HepG2 (cell line): ENCODE measurements around the gene RGS11. TPM values are rescaled to one million over a fixed set of nuclear protein-coding genes. Genes with fewer than 3 reads are reported as not detected.

Experiments
- DR1 ChIP-seq: sonication (generic); formaldehyde crosslinking; IDR thresholded peaks from 2 replicates; pipeline ENCODE4 v1.8.0; 2021; ENCODE audit warnings: mild to moderate bottlenecking, missing genetic modification reagents, inconsistent platforms
- HOXA5 ChIP-seq: sonication (generic); formaldehyde crosslinking; IDR thresholded peaks from 2 replicates; pipeline ENCODE4 v1.4.0; 2020; ENCODE audit warnings: missing genetic modification reagents
- RELA ChIP-seq: sonication (generic); formaldehyde crosslinking; IDR thresholded peaks from 2 replicates; pipeline ENCODE4 v1.4.0; 2020; ENCODE audit warnings: missing genetic modification reagents
- ZMYM3 ChIP-seq: sonication (generic); formaldehyde crosslinking; IDR thresholded peaks from 2 replicates; pipeline ENCODE4 v1.5.1; 2020; ENCODE audit warnings: mild to moderate bottlenecking, missing genetic modification reagents
- ZNF292 ChIP-seq: sonication (generic); formaldehyde crosslinking; IDR thresholded peaks from 2 replicates; pipeline ENCODE4 v1.8.1; 2022; ENCODE audit warnings: mild to moderate bottlenecking, low read depth, missing genetic modification reagents, borderline replicate concordance
- ZNF468 ChIP-seq: sonication (generic); formaldehyde crosslinking; IDR thresholded peaks from 2 replicates; pipeline ENCODE4 v1.8.0; 2022; ENCODE audit warnings: mild to moderate bottlenecking, moderate library complexity, missing genetic modification reagents
- polyA plus RNA-seq, 8 experiments: library from polyadenylated mRNA; depleted of rRNA in 3 of 8; stranded (reverse) in 7 of 8; unstranded in 1 of 8; fragments of >200 nt; fragmentation: Illumina TruSeq in 4 of 8; extraction: Trizol in 4 of 8; gene quantifications; 2 replicates each; pipeline versions ENCODE4 v1.2.1 to v1.2.3, GENCODE V29; 2011 to 2016; ENCODE audit warnings: low read depth in 4 of 8, missing spikeins in 1 of 8, mixed read lengths in 1 of 8; ENCODE audit not compliant: insufficient read depth in 1 of 8
- total RNA-seq, 5 experiments: library from RNA; depleted of rRNA; stranded (reverse); fragments of >200 nt; fragmentation: Illumina TruSeq; extraction: Trizol; gene quantifications; 2 replicates each; pipeline ENCODE4 v1.2.3, GENCODE V29; 2016; ENCODE audit warnings: low read depth in 1 of 5
- TF ChIP-seq, protein P1 (sequence below): sonication (generic); formaldehyde crosslinking; conservative IDR thresholded peaks from 2 replicates; pipeline ENCODE4 v1.4.0; 2020; ENCODE audit warnings: missing genetic modification reagents
- TF ChIP-seq, protein P2 (sequence below): sonication (generic); formaldehyde crosslinking; IDR thresholded peaks from 2 replicates; pipeline ENCODE4 v1.5.1; 2020; ENCODE audit warnings: missing genetic modification reagents, mild to moderate bottlenecking, borderline replicate concordance
- TF ChIP-seq, protein P3 (sequence below): sonication (generic); formaldehyde crosslinking; IDR thresholded peaks from 2 replicates; pipeline ENCODE4 v1.5.0; 2020; ENCODE audit warnings: mild to moderate bottlenecking, missing genetic modification reagents
- TF ChIP-seq, protein P4 (sequence below): sonication (generic); formaldehyde crosslinking; IDR thresholded peaks from 2 replicates; pipeline ENCODE4 v1.4.0; 2020; ENCODE audit warnings: missing genetic modification reagents
- TF ChIP-seq, protein P5 (sequence below): sonication (generic); formaldehyde crosslinking; IDR thresholded peaks from 2 replicates; pipeline ENCODE4 v1.8.0; 2022; ENCODE audit warnings: missing genetic modification reagents, mild to moderate bottlenecking, moderate library complexity, borderline replicate concordance

Gene RGS11
- total and polyA plus RNA-seq, 2 of the 13 experiments (the other 11 are each of a cell fraction or from before 2014, with no cell fraction given), result 0.11 TPM; not detected in 1

DNA sequence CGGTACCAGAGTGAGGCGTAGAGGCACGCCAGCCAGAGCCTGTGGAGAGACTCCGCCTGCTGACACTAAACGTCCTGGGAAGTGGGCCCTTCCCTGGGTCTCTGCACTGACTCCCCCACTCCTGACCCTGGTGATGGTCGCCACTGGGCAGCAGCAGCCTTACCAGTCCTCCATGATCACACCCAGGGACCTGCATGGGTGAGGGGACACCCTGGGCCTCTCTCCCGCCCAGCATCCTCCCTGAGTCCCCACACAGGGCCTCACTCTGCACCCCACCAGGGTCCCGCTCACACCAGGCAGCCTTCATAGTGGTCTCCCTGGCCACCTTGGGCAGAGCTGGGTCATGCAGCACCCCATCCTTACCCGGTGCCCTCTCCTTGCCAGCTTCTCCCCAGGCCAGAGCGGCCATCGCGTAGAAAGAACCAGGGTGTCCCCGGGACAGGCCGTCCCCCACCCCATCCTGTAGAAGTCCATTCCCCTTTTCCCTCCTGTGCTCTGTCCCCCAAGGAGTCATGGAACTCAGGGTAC, 10.7 kb downstream of the RGS11 start (continued):
- TF ChIP-seq, protein P1, sequence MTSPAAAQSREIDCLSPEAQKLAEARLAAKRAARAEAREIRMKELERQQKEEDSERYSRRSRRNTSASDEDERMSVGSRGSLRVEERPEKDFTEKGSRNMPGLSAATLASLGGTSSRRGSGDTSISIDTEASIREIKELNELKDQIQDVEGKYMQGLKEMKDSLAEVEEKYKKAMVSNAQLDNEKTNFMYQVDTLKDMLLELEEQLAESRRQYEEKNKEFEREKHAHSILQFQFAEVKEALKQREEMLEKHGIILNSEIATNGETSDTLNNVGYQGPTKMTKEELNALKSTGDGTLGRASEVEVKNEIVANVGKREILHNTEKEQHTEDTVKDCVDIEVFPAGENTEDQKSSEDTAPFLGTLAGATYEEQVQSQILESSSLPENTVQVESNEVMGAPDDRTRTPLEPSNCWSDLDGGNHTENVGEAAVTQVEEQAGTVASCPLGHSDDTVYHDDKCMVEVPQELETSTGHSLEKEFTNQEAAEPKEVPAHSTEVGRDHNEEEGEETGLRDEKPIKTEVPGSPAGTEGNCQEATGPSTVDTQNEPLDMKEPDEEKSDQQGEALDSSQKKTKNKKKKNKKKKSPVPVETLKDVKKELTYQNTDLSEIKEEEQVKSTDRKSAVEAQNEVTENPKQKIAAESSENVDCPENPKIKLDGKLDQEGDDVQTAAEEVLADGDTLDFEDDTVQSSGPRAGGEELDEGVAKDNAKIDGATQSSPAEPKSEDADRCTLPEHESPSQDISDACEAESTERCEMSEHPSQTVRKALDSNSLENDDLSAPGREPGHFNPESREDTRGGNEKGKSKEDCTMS (CRISPR knock-in tag), result no peak
- TF ChIP-seq ZNF292 (CRISPR knock-in tag) (no peak), HOXA5 (CRISPR knock-in tag) (no peak), DR1 (no peak), RELA (CRISPR knock-in tag) (no peak), ZNF468 (CRISPR knock-in tag) (no peak), ZMYM3 (CRISPR knock-in tag) (no peak)
- TF ChIP-seq, protein P2, sequence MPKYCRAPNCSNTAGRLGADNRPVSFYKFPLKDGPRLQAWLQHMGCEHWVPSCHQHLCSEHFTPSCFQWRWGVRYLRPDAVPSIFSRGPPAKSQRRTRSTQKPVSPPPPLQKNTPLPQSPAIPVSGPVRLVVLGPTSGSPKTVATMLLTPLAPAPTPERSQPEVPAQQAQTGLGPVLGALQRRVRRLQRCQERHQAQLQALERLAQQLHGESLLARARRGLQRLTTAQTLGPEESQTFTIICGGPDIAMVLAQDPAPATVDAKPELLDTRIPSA (CRISPR knock-in tag), result no peak
- TF ChIP-seq, protein P3, sequence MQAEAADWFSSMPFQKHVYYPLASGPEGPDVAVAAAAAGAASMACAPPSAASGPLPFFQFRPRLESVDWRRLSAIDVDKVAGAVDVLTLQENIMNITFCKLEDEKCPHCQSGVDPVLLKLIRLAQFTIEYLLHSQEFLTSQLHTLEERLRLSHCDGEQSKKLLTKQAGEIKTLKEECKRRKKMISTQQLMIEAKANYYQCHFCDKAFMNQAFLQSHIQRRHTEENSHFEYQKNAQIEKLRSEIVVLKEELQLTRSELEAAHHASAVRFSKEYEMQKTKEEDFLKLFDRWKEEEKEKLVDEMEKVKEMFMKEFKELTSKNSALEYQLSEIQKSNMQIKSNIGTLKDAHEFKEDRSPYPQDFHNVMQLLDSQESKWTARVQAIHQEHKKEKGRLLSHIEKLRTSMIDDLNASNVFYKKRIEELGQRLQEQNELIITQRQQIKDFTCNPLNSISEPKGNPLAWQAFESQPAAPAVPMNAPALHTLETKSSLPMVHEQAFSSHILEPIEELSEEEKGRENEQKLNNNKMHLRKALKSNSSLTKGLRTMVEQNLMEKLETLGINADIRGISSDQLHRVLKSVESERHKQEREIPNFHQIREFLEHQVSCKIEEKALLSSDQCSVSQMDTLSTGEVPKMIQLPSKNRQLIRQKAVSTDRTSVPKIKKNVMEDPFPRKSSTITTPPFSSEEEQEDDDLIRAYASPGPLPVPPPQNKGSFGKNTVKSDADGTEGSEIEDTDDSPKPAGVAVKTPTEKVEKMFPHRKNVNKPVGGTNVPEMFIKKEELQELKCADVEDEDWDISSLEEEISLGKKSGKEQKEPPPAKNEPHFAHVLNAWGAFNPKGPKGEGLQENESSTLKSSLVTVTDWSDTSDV, result no peak
- TF ChIP-seq, protein P4, sequence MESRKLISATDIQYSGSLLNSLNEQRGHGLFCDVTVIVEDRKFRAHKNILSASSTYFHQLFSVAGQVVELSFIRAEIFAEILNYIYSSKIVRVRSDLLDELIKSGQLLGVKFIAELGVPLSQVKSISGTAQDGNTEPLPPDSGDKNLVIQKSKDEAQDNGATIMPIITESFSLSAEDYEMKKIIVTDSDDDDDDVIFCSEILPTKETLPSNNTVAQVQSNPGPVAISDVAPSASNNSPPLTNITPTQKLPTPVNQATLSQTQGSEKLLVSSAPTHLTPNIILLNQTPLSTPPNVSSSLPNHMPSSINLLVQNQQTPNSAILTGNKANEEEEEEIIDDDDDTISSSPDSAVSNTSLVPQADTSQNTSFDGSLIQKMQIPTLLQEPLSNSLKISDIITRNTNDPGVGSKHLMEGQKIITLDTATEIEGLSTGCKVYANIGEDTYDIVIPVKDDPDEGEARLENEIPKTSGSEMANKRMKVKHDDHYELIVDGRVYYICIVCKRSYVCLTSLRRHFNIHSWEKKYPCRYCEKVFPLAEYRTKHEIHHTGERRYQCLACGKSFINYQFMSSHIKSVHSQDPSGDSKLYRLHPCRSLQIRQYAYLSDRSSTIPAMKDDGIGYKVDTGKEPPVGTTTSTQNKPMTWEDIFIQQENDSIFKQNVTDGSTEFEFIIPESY (CRISPR knock-in tag), result no peak
- TF ChIP-seq, protein P5, sequence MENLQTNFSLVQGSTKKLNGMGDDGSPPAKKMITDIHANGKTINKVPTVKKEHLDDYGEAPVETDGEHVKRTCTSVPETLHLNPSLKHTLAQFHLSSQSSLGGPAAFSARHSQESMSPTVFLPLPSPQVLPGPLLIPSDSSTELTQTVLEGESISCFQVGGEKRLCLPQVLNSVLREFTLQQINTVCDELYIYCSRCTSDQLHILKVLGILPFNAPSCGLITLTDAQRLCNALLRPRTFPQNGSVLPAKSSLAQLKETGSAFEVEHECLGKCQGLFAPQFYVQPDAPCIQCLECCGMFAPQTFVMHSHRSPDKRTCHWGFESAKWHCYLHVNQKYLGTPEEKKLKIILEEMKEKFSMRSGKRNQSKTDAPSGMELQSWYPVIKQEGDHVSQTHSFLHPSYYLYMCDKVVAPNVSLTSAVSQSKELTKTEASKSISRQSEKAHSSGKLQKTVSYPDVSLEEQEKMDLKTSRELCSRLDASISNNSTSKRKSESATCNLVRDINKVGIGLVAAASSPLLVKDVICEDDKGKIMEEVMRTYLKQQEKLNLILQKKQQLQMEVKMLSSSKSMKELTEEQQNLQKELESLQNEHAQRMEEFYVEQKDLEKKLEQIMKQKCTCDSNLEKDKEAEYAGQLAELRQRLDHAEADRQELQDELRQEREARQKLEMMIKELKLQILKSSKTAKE (CRISPR knock-in tag), result no peak
